GM12878 (cell line): Measurements from ENCODE around the gene UBE3B.

Experiments used
- BCL3 ChIP-seq: IDR thresholded peaks from 2 replicates; pipeline ENCODE4 v1.6.1; 2011; ENCODE audit warnings: borderline replicate concordance, low read depth, mild to moderate bottlenecking, moderate library complexity, low read length; ENCODE audit not compliant: insufficient read depth, poor library complexity, severe bottlenecking
- NR2C1 ChIP-seq: fragments of 450-650 bp; IDR thresholded peaks from 2 replicates; pipeline ENCODE4 v1.6.1; 2017; ENCODE audit warnings: antibody characterized with exemption, mild to moderate bottlenecking, moderate library complexity

GRCh38 chr12:109495012-109495411, 17.6 kb downstream of the UBE3B start:
- TF ChIP-seq BCL3 (no peak), NR2C1 (no peak)
